ENCODE data around the gene DOCK1.

The DOCK1 gene

GRCh38 chr10:127190427-127190826 lies 285.2 kb downstream of the DOCK1 start:
- no peak for DNase-seq

GRCh38 chr10:127193125-127193524 lies 287.9 kb downstream of the DOCK1 start:
- DNase-seq: no peak

DNA sequence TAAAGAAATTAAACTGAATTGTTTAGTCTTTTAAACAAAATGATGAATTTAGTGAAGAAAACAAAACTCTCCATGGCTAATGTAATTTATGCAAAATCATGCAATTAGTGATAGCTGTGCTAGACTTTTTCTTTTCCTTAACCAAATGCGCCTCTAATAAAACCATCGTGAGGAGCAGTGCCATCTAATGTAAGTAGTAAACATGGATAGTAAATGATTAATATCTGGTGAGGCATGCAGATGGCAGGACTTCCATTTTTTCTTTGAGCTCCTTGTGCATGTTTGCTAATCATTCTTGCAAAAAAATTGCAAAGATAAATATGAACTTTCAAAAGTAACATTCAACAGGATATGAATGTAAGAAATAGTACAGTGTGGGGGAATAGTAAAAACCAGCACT lies 288.9 kb downstream of the DOCK1 start:
- DNase-seq: no peak

DNA sequence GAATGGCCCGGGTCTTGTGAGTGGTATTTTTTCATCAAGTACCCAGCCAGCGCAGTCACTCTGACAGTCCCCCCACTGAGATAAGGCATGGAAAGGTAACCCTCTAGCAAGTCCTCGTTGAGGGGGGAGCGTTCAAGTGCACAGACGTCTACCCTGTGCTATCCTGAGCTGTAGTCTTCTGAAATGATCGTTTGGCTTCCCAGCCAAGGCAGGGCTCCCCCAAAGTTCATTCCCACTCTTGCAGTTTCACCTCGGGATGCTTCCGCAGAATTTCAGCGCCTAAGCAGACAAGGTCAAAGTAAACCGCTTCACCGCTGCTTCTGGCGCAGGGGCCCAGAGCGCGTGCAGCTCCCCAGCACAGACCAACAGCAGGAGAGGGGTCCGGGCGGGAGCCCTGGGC lies 289.4 kb downstream of the DOCK1 start:
- no peak for DNase-seq

GRCh38 chr10:127195041-127195506 lies 289.8 kb downstream of the DOCK1 start:
- DNase-seq: no peak

GRCh38 chr10:127195571-127196281 lies 290.5 kb downstream of the DOCK1 start:
- no peak for DNase-seq

DNA sequence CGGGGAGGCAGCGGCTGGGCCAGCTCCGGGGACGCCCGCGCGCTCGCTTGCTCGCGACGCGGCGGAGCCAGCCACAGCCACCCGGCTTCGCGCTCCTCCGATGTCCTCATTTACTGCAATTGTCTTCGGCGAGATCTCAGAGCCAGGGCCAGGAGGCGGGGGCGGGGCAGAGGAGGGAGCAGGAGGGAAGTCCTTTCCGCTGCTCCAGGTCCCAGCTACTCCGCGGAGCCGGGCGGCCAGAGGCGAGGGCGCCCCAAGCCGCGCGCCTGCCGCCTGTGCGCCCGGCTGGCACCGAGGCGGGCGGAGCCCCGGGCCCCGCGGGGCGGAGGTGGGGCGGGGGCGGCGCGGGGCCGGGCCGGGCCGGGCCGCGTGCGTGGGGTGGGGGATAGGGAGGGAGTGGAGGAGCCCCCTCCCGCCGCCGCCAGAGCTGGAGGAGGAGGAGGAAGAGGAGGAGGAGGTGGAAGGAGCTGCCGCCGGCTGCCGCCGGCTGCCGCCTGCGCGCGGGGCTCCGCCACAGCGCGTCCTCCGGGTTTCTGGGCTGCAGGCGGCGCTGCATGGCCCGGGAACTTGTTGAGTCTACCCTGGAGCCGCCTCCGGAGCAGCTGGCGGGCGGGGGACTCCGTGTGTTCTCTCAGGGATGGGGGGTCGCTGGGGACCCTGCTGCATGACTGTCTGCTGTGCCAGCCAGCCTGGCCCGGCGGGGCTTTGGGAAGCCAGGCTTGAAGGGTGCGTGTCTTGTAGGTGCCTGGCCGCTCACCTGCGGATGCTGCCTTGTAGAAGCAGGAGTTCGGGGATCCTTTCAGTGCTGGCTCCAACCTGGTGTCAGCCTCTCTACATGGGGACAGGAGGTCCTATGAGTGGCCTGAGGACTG lies 291.3 kb downstream of the DOCK1 start, which contains the start of gene INSYN2A:
Gene INSYN2A (minus strand): TSS at position 310 of the 872 bp plus-strand sequence. CDS start 20,196 bp downstream, outside the sequence.
- no peak for DNase-seq

GRCh38 chr10:127197154-127197432 lies 291.9 kb downstream of the DOCK1 start:
- DNase-seq: no peak

GRCh38 chr10:127198307-127198706 lies 293.1 kb downstream of the DOCK1 start:
- DNase-seq: no peak

DNA sequence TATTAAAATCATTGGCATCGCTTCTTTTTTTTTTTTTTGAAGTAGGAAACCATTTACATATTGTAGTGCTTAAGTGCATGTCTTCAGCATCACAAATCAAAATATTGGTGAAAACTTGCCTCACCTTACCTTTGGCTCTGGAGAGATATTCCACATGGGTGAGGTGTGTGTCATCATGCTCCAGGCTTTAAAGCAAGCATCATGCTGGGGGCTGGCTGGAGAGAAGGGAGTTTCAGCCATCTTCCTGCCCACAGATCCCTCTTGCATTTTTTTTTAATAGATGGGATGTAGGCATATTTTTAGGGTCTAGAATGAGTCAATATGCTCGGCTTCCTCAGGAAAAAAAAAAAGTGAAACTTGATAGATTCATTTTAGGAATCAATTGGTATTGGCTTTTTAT lies 293.5 kb downstream of the DOCK1 start:
- DNase-seq: no peak

DNA sequence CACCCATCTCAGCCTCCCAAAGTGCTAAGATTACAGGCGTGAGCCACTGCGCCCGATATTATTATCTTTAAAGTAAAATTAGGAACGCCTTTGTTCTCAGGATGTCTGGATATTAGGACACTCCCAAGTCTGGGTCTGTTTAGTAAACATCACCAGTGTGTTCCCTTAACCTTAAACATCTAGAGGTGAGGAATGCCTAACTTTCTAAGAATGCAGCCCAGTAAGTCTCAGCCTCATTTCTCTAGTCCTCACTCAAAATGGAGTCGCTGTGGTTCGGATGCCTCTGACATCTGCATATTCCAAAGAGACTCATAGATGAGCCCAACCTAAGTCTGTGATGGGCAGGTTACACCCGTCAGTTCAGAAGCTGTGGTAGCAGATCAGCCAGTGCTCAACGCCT lies 295.4 kb downstream of the DOCK1 start:
- no peak for DNase-seq

DNA sequence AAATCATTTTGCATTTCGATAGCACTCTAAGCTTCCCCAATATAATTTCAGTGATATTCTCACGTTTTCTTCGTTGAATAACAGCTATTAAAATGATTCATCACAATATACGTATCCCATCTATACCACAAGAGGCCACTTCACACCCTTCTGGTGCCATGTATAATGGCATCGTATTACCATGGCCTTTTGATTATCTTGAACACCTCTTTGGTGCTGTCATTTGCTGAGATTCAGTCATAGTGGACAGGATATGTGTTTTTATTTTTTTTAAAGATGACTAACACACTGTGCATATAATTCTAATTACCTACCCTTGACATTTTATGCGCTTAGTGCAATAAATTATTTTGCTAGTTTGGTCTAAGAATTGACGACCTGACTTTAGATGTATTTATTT lies 297.8 kb downstream of the DOCK1 start:
- DNase-seq: no peak

DNA sequence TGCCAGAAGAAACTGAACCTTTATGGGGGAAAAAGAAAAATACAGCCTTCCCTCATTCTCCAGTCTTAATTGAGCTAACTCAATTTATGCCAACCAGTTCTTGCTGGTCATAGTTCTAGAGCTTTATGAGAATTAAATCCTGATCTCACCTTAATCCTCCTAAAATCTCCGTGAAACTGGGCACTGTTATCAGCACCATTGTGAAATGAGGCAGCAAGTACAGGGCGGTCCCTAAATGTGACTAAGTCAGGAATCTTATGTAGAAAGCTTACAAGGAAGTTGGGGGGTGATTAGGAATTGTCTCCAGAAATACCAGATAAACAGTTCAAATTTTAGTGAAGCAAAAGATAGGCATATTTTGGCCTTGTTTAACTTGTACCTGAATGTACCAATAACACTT lies 301.9 kb downstream of the DOCK1 start:
- no peak for DNase-seq

DNA sequence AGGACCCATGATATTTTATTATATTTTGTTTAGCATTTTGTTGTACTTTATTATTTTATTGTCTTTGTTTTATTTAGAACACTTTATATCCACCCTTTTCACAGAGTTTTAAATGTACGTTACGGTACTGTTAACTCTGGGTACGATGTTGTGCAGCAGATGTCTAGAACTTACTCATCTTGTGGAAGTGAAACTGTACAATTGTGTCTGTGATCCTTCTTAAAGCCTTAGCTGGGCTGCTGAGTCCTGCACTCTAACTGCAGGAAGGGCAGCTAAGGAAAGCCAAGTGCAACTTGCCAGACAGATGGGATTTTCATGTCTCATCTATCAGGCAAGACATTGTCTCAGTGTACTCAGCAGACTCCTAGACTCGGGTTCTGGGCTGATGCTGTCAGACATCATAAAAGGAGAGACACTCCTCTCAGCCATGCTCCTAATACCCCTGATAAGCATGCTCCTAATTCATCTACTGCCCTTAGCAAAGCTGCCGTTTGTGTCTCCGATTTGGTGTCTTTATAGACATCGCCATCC lies 305.8 kb downstream of the DOCK1 start:
- no peak for DNase-seq

- no peak for DNase-seq
These were observed 310.6 kb downstream of the DOCK1 start for GRCh38 chr10:127215866-127216265.

DNA sequence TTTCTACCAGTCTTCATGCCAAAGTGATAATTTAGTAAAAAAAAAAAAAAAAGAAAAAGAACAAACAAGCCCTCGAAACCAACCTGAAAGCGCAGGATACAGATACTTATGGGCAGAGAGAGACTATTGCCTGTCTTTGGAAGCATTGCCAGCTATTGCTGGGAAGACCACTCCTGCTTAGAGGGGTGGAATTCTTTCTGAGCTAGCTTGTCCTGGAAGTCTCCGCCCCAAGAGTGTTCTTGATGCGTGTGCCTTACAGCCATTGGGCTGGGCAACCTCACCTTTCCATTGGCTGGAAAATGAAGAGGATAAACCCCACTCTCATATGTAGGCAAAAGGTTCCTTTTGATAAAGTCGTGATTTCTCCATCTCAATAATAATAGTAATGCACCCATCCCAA lies 311.0 kb downstream of the DOCK1 start:
- no peak for DNase-seq

DNA sequence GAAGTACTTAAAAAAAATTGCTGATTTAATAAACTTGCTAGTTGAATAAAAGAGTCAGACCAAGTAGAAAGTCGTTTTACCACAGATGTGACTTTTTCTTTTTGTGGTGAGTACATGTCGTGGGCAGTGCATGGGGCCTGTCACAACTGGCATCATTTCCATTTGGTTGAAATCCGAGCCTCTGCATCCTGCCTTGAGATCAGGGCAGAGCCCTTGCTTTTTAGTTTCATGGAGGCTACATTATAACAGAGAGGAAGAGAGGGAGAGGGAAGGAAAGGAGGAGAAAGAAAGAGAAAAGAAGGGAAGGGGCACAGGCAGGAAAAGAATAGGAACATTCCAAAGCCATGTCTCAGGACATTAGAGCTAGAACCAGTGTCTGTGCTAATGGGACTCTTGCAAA lies 311.6 kb downstream of the DOCK1 start:
- DNase-seq: no peak

GRCh38 chr10:127218658-127219057 lies 313.4 kb downstream of the DOCK1 start:
- no peak for DNase-seq

DNA sequence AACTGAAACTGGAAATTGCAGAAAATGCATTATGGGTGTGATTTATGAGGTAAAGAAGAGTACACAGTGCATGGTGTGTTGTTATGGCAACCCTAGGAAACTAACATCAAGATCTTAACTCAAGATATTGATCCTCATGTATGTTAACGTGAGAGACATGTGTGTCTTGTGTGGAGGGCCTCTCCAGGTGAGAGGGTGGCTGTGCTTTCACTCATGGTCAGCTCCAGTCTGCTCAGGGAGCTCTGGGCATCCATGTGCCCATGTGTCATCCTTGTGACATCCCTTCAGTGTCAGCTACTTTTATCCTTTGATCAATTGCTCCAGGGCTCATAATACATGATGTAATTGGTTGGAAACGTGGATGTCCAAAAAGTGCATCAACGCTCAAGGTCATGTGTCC lies 316.1 kb downstream of the DOCK1 start:
- no peak for DNase-seq

DNA sequence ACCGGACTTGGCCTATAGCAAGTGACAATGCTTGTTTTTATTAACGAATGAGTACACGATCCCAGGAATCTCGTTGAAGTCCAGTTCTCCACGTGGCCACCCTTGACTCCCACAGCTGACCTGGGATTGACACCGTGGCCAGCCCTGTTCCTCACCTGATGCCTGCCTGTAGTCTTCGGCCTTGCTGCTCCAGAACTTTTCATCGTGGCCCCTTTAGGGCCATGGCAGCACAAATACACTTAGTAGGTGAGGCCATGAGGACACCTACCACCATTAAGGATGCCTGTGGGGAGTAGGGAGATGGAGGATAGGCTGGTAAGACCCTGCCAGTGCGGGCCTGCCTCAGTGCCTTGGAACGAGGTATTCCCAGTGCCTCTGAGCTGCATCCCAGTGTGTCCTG lies 321.8 kb downstream of the DOCK1 start:
- DNase-seq: no peak

- DNase-seq: no peak
These were observed 322.4 kb downstream of the DOCK1 start for GRCh38 chr10:127227663-127228062.

DNA sequence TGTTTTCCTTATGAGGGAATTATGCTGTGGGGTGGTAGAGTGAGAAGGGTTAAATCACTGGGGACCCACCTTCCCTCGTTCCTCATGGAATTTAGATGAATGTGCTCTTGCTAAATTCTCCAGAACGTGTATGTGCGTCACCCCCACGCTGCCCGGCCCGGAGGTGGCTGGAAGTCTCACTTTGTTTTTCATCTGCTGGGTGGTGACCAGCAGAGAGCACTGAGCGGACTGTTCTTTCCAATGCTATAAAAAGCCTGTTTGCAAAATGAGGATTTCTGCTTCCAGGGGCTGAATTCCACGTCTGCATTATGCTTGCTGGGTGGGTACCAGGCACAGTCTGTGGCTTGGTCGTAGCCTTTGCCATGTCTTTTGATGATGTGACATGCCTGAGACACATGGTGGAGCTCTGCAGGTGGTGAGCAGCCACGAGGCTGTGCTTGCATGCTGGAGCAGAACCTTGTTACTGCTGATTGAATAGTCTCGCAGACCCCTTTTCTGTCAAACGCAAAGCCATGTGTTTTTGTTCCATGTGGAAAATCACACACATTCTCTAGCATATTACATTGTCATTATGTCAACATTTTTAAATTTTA lies 323.1 kb downstream of the DOCK1 start:
- no peak for DNase-seq

GRCh38 chr10:127234306-127234800 lies 329.1 kb downstream of the DOCK1 start:
- no peak for DNase-seq

GRCh38 chr10:127236266-127236665 lies 331.0 kb downstream of the DOCK1 start:
- no peak for DNase-seq
